Keratinocyte (primary cell): ENCODE measurements around the gene CUL2. TPM values are rescaled to one million over a fixed set of nuclear protein-coding genes. Genes with fewer than 3 reads are reported as not detected.

Experiments
- DNase-seq: peaks from one replicate; pipeline ENCODE4 v3.0.0-alpha.2; 2011; ENCODE audit warnings: low read depth, missing footprints, low spot score
- FAIRE-seq: peaks from 2 replicates; lab custom pipeline; 2011; peaks lifted over from hg19 to GRCh38; lab: Jason Lieb, UNC
- H2AFZ ChIP-seq: 2 replicates; pipeline ENCODE4 v1.6.0; 2012; ENCODE audit warnings: low read length, control low read depth, inconsistent platforms; ENCODE audit not compliant: control insufficient read depth
- H3K27ac ChIP-seq: 2 replicates; pipeline ENCODE4 v1.5.1; 2011; ENCODE audit warnings: low read length; ENCODE audit not compliant: control insufficient read depth, insufficient read depth
- H3K27me3 ChIP-seq: 3 replicates; pipeline ENCODE4 v1.6.0; 2011; ENCODE audit warnings: low read length; ENCODE audit not compliant: control insufficient read depth, insufficient read depth; ENCODE audit errors: extremely low read depth
- H3K36me3 ChIP-seq, 2 experiments: 2 replicates in 1 of 2; 3 replicates in 1 of 2; pipeline ENCODE4 v1.5.1; 2011; ENCODE audit warnings: low read length in 2 of 2, mild to moderate bottlenecking in 1 of 2; ENCODE audit not compliant: control insufficient read depth in 2 of 2, insufficient read depth in 2 of 2; ENCODE audit errors: extremely low read depth in 1 of 2
- H3K4me1 ChIP-seq: 3 replicates; pipeline ENCODE4 v1.5.1; 2011; ENCODE audit warnings: low read length; ENCODE audit not compliant: control insufficient read depth, insufficient read depth; ENCODE audit errors: extremely low read depth
- H3K4me2 ChIP-seq: 3 replicates; pipeline ENCODE4 v1.6.0; 2011; ENCODE audit warnings: low read depth, low read length; ENCODE audit not compliant: control insufficient read depth, insufficient read depth; ENCODE audit errors: extremely low read depth
- H3K4me3 ChIP-seq, 3 experiments: fragments of 200-600 bp in 1 of 3; sonication (generic) in 1 of 3; 2 replicates in 2 of 3; 3 replicates in 1 of 3; pipeline ENCODE4 v1.5.1; 2011 to 2016; ENCODE audit warnings: low read length in 3 of 3, mild to moderate bottlenecking in 3 of 3, control low read depth in 2 of 3, inconsistent platforms in 1 of 3, low read depth in 1 of 3, mixed read lengths in 1 of 3, mixed run types in 1 of 3, moderate library complexity in 1 of 3; ENCODE audit not compliant: control insufficient read depth in 2 of 3, insufficient read depth in 2 of 3; ENCODE audit errors: extremely low read depth in 1 of 3
- H3K79me2 ChIP-seq: 2 replicates; pipeline ENCODE4 v1.6.0; 2012; ENCODE audit warnings: low read length; ENCODE audit not compliant: control insufficient read depth, insufficient read depth
- H3K9ac ChIP-seq: 3 replicates; pipeline ENCODE4 v1.6.0; 2011; ENCODE audit warnings: low read length; ENCODE audit not compliant: control insufficient read depth, insufficient read depth; ENCODE audit errors: extremely low read depth
- H3K9me1 ChIP-seq: 3 replicates; pipeline ENCODE4 v1.6.0; 2011; ENCODE audit warnings: low read length; ENCODE audit not compliant: control insufficient read depth, insufficient read depth; ENCODE audit errors: extremely low read depth
- H3K9me3 ChIP-seq: 2 replicates; pipeline ENCODE4 v1.5.1; 2012; ENCODE audit warnings: low read depth, low read length; ENCODE audit not compliant: control insufficient read depth
- H4K20me1 ChIP-seq: 3 replicates; pipeline ENCODE4 v1.6.0; 2011; ENCODE audit warnings: low read length; ENCODE audit not compliant: control insufficient read depth, insufficient read depth; ENCODE audit errors: extremely low read depth
- EZH2 ChIP-seq: IDR thresholded peaks from one replicate; pipeline ENCODE4 v1.6.1; 2012; ENCODE audit warnings: inconsistent platforms, mild to moderate bottlenecking, low read length, moderate library complexity
- dilution Hi-C: fragments of 300-500 bp; cut with MboI; formaldehyde crosslinking; loops from one replicate; pipeline ENCODE4 v1.7.0; 2020; ENCODE audit warnings: low sequenced_read_pairs; ENCODE audit not compliant: extremely low pct_ligation_motif_present
- polyA plus RNA-seq, 5 experiments: library from polyadenylated mRNA; depleted of rRNA in 3 of 5; stranded (reverse) in 3 of 5; stranded (forward) in 1 of 5; unstranded in 1 of 5; fragments of >200 nt; gene quantifications; 1 replicate in 1 of 5; 2 replicates in 3 of 5; 3 replicates in 1 of 5; pipeline versions ENCODE4 v1.2.1 to v1.2.3, GENCODE V29; 2011 to 2012; ENCODE audit warnings: missing spikeins in 2 of 5, low read depth in 1 of 5, low replicate concordance in 1 of 5
- TF ChIP-seq, protein P1 (sequence below), 3 experiments: IDR thresholded peaks in 1 of 3; conservative IDR thresholded peaks in 1 of 3; optimal IDR thresholded peaks in 1 of 3; 2 replicates in 2 of 3; 3 replicates in 1 of 3; pipeline versions ENCODE3 to v1.5.1; 2011; ENCODE audit warnings: low read length in 3 of 3, mild to moderate bottlenecking in 3 of 3, moderate library complexity in 2 of 3, control low read depth in 1 of 3, inconsistent platforms in 1 of 3; ENCODE audit not compliant: insufficient read depth in 2 of 3; ENCODE audit errors: extremely low read depth in 1 of 3

CUL2 gene
- polyA plus RNA-seq, 1 donor (not counting 4 experiments of a cell fraction or from before 2014, with no cell fraction given), result 39.7 TPM

DNA sequence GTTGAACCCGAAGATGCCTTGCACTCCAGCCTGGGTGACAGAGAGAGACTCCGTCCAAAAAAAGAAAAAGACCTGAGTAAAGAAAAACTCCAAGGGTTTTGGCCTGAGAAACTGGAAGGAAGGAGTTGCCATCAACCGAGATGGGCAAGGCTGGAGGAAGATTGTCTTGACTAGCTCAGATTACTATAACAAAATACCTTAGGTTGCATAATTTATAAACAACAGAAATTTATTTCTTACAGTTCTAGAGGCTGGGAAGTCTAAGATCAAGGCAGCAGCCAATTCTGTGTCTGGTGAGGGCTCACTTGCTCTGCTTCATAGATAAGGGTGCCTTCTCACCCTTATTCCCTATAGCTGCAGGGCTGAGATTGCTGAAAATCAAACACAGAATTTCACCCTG lies 91.2 kb downstream of the CUL2 start:
- Histone ChIP-seq H3K27ac (no peak overlapping the region), H3K9ac (no peak overlapping the region), H3K4me3 (no peak overlapping the region), H3K4me1 (peaks cover 15% of the 10 kb centered on the region), H3K27me3 (no peaks in the 10 kb centered on the region), H3K36me3 (no peaks in the 10 kb centered on the region), H3K79me2 (no peaks in the 10 kb centered on the region), H3K9me3 (no peaks in the 10 kb centered on the region), H3K9me1 (no peaks in the 10 kb centered on the region), H2AFZ (no peak overlapping the region), H4K20me1 (no peaks in the 10 kb centered on the region), H3K4me2 (no peak overlapping the region)
- FAIRE-seq (no peak), DNase-seq (no peak)
- no peak for TF ChIP-seq EZH2
- TF ChIP-seq, protein P1, sequence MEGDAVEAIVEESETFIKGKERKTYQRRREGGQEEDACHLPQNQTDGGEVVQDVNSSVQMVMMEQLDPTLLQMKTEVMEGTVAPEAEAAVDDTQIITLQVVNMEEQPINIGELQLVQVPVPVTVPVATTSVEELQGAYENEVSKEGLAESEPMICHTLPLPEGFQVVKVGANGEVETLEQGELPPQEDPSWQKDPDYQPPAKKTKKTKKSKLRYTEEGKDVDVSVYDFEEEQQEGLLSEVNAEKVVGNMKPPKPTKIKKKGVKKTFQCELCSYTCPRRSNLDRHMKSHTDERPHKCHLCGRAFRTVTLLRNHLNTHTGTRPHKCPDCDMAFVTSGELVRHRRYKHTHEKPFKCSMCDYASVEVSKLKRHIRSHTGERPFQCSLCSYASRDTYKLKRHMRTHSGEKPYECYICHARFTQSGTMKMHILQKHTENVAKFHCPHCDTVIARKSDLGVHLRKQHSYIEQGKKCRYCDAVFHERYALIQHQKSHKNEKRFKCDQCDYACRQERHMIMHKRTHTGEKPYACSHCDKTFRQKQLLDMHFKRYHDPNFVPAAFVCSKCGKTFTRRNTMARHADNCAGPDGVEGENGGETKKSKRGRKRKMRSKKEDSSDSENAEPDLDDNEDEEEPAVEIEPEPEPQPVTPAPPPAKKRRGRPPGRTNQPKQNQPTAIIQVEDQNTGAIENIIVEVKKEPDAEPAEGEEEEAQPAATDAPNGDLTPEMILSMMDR (optimal IDR thresholded peaks at IDR 0.05 in 1 of 3, IDR thresholded peaks at IDR 0.05 in 1 of 3, conservative IDR thresholded peaks at IDR 0.05 in 1 of 3; ENCODE audit: extremely low read depth in 1 of 3, insufficient read depth in 2 of 3, low read length in 3 of 3), result no peak
- dilution Hi-C loops, result no loop called here

DNA sequence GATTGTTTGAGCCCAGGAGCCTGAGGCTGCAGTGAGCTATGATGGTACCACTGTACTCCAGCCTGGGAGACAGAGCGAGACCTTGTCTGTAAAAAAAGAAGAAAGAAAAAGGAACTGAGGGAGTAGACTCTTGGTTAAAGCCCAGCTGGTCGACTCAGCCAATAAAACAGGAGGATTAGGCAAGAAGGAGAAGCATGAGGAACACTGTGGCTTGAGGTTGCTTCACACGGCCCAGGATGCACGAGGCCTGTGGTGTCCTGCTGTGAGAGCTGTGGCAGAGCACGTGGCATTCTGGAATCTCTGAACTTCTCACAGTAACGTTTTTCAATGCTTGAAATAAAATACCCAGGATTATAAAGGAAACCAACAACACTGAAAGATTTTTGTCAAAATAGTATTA lies 93.3 kb downstream of the CUL2 start:
- Histone ChIP-seq H3K4me2 (no peak overlapping the region), H3K9me3 (no peaks in the 10 kb centered on the region), H3K9me1 (no peaks in the 10 kb centered on the region), H2AFZ (no peak overlapping the region), H3K27ac (no peak overlapping the region), H3K27me3 (no peaks in the 10 kb centered on the region), H3K79me2 (no peaks in the 10 kb centered on the region), H3K36me3 (no peaks in the 10 kb centered on the region), H3K4me3 (no peak overlapping the region), H4K20me1 (no peaks in the 10 kb centered on the region), H3K9ac (no peak overlapping the region), H3K4me1 (peaks cover 20% of the 10 kb centered on the region)
- TF ChIP-seq EZH2, result no peak
- TF ChIP-seq, protein P1 (optimal IDR thresholded peaks at IDR 0.05 in 1 of 3, IDR thresholded peaks at IDR 0.05 in 1 of 3, conservative IDR thresholded peaks at IDR 0.05 in 1 of 3; ENCODE audit: extremely low read depth in 1 of 3, insufficient read depth in 2 of 3, low read length in 3 of 3), result no peak
- DNase-seq, result no peak
- dilution Hi-C loops, result no loop called here
- FAIRE-seq, result no peak
